Vagina (tissue), 2 donors: ENCODE data around the gene AKAP13.

Experiments
- POLR2A ChIP-seq, 2 donors: fragments of 450-650 bp; IDR thresholded peaks; one replicate each; pipeline ENCODE4 v1.6.1; 2017; ENCODE audit warnings: antibody characterized with exemption in 2 of 2, mild to moderate bottlenecking in 2 of 2, moderate library complexity in 2 of 2
- POLR2AphosphoS5 ChIP-seq, 2 donors: sonication (generic); formaldehyde crosslinking; IDR thresholded peaks; one replicate each; pipeline ENCODE4 v1.9.0; 2017; ENCODE audit warnings: antibody characterized with exemption in 2 of 2, mild to moderate bottlenecking in 2 of 2, low read depth in 1 of 2; ENCODE audit not compliant: insufficient read depth in 1 of 2
- TF ChIP-seq, protein P1 (sequence below), 3 experiments: fragments of 450-650 bp in 2 of 3; fragments of 200-600 bp in 1 of 3; sonication (generic) in 1 of 3; IDR thresholded peaks; one replicate each; pipeline ENCODE4 v1.5.1; 2017 to 2019; ENCODE audit warnings: antibody characterized with exemption in 3 of 3, mild to moderate bottlenecking in 2 of 3, moderate library complexity in 2 of 3

DNA sequence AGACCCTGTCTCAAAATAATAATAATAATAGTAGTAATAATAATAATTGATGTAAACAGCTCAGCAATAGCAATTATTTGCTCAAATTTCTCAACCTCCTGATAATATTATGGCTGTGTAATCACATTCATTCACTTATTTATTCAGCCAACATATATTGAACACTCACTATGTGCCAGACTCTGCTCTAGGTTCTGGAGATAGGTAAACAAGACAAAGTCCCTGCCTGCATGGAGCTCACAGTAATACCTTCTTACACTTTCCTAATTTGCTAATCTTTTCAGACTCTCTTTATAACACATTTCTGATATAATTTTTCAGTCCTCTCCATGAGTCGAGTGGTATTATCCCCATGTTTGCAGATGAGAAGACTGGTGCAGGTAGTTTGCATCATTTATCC, 276.7 kb downstream of the AKAP13 start:
- TF ChIP-seq, protein P1, sequence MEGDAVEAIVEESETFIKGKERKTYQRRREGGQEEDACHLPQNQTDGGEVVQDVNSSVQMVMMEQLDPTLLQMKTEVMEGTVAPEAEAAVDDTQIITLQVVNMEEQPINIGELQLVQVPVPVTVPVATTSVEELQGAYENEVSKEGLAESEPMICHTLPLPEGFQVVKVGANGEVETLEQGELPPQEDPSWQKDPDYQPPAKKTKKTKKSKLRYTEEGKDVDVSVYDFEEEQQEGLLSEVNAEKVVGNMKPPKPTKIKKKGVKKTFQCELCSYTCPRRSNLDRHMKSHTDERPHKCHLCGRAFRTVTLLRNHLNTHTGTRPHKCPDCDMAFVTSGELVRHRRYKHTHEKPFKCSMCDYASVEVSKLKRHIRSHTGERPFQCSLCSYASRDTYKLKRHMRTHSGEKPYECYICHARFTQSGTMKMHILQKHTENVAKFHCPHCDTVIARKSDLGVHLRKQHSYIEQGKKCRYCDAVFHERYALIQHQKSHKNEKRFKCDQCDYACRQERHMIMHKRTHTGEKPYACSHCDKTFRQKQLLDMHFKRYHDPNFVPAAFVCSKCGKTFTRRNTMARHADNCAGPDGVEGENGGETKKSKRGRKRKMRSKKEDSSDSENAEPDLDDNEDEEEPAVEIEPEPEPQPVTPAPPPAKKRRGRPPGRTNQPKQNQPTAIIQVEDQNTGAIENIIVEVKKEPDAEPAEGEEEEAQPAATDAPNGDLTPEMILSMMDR (IDR thresholded peaks at IDR 0.05): no peak
- no peak for TF ChIP-seq POLR2A (IDR thresholded peaks at IDR 0.05)
- TF ChIP-seq POLR2AphosphoS5 (IDR thresholded peaks at IDR 0.05; ENCODE audit: insufficient read depth in 1 of 2, low read depth in 1 of 2): no peak
